MM.1S (cell line): Measurements from ENCODE around the gene PFKFB4.

Experiments used
- DNase-seq: peaks from one replicate; pipeline ENCODE4 v3.0.0-alpha.2; 2015
- H2AFZ ChIP-seq: fragments of 300-600 bp; sonication (generic); 2 replicates; pipeline ENCODE4 v1.6.0; 2016; ENCODE audit warnings: antibody characterized with exemption, low read length
- H3F3A ChIP-seq: fragments of 300-600 bp; sonication (generic); 2 replicates; pipeline ENCODE4 v1.6.1; 2016; ENCODE audit warnings: mild to moderate bottlenecking, antibody characterized with exemption, low read length, moderate library complexity, mixed read lengths; ENCODE audit not compliant: insufficient read depth
- H3K27ac ChIP-seq: fragments of 300-600 bp; sonication (generic); 2 replicates; pipeline ENCODE4 v1.5.1; 2016; ENCODE audit warnings: mild to moderate bottlenecking, low read length
- H3K27me3 ChIP-seq: fragments of 300-600 bp; sonication (generic); replicated peaks from 2 replicates; pipeline ENCODE4 v1.6.0; 2016; ENCODE audit warnings: low read length; ENCODE audit not compliant: insufficient read depth
- H3K36me3 ChIP-seq: fragments of 300-600 bp; sonication (generic); replicated peaks from 2 replicates; pipeline ENCODE4 v1.6.1; 2016; ENCODE audit warnings: mild to moderate bottlenecking, low read length, mixed read lengths; ENCODE audit not compliant: insufficient read depth
- H3K4me1 ChIP-seq: fragments of 300-600 bp; sonication (generic); 2 replicates; pipeline ENCODE4 v1.6.1; 2016; ENCODE audit warnings: low read length, mixed read lengths
- H3K4me2 ChIP-seq: fragments of 300-600 bp; sonication (generic); 2 replicates; pipeline ENCODE4 v1.6.0; 2016; ENCODE audit warnings: low read depth, low read length
- H3K4me3 ChIP-seq: fragments of 300-600 bp; sonication (generic); 2 replicates; pipeline ENCODE4 v1.5.1; 2016; ENCODE audit warnings: low read length, mixed read lengths
- H3K79me2 ChIP-seq: fragments of 300-600 bp; sonication (generic); 2 replicates; pipeline ENCODE4 v1.6.1; 2016; ENCODE audit warnings: mixed run types, low read length, mixed read lengths
- H3K9ac ChIP-seq: fragments of 300-600 bp; sonication (generic); 2 replicates; pipeline ENCODE4 v1.6.1; 2016; ENCODE audit warnings: low read length, mixed read lengths
- H3K9me2 ChIP-seq: fragments of 300-600 bp; sonication (generic); replicated peaks from 2 replicates; pipeline ENCODE4 v1.6.1; 2016; ENCODE audit warnings: mild to moderate bottlenecking, low read length, mixed read lengths; ENCODE audit not compliant: insufficient read depth
- H3K9me3 ChIP-seq: fragments of 300-600 bp; sonication (generic); replicated peaks from 2 replicates; pipeline ENCODE4 v1.6.1; 2016; ENCODE audit warnings: mild to moderate bottlenecking, low read length, mixed read lengths; ENCODE audit not compliant: insufficient read depth
- H4K20me1 ChIP-seq: fragments of 300-600 bp; sonication (generic); 2 replicates; pipeline ENCODE4 v1.6.1; 2016; ENCODE audit warnings: mild to moderate bottlenecking, low read length, moderate library complexity, mixed read lengths; ENCODE audit not compliant: insufficient read depth
- CTCF ChIP-seq: fragments of 300-600 bp; sonication (generic); IDR thresholded peaks from 2 replicates; pipeline ENCODE4 v1.5.1; 2016; ENCODE audit warnings: antibody characterized with exemption, low read length, mixed read lengths
- EZH2 ChIP-seq: fragments of 300-600 bp; sonication (generic); optimal IDR thresholded peaks from 2 replicates; pipeline ENCODE3; 2017; ENCODE audit warnings: low read depth, mild to moderate bottlenecking, antibody characterized with exemption, low read length, mixed read lengths
- EZH2phosphoT487 ChIP-seq: fragments of 300-600 bp; sonication (generic); IDR thresholded peaks from 2 replicates; pipeline ENCODE4 v1.6.1; 2018; ENCODE audit warnings: antibody characterized with exemption, low read length

PFKFB4 gene

GRCh38 chr3:48558493-48559134, 2.0 kb upstream of the PFKFB4 start:
- Histone ChIP-seq H3K9me2 (no peaks in the 10 kb centered on the region), H3K4me1 (peaks cover 11% of the 10 kb centered on the region), H3K36me3 (no peaks in the 10 kb centered on the region), H3K9ac (no peak overlapping the region), H3K9me3 (no peaks in the 10 kb centered on the region), H3K27ac (no peak overlapping the region), H2AFZ (no peak overlapping the region), H3K27me3 (peaks cover 19% of the 10 kb centered on the region), H3F3A (peaks cover 9% of the 10 kb centered on the region), H3K4me2 (no peak overlapping the region), H3K79me2 (no peaks in the 10 kb centered on the region), H4K20me1 (no peaks in the 10 kb centered on the region), H3K4me3 (no peak overlapping the region)
- TF ChIP-seq EZH2phosphoT487 (no peak), EZH2 (no peak), CTCF (no peak)
- DNase-seq, result no peak

GRCh38 chr3:48555949-48556795, 431 bp downstream of the PFKFB4 start:
- Histone ChIP-seq H2AFZ (peak overlapping the region; percentile 77), H3K27ac (no peak overlapping the region), H3K4me1 (peaks cover 11% of the 10 kb centered on the region), H3K9me2 (no peaks in the 10 kb centered on the region), H3K9ac (peak overlapping the region; percentile 49; the same call in 1 of the 2 replicates), H4K20me1 (no peaks in the 10 kb centered on the region), H3K9me3 (no peaks in the 10 kb centered on the region), H3K4me3 (peak overlapping the region; percentile 67), H3K4me2 (peak overlapping the region; percentile 78), H3K27me3 (no peaks in the 10 kb centered on the region), H3K79me2 (no peaks in the 10 kb centered on the region), H3K36me3 (no peaks in the 10 kb centered on the region), H3F3A (peaks cover 9% of the 10 kb centered on the region)
- DNase-seq, result no peak
- TF ChIP-seq EZH2, result no peak
- TF ChIP-seq CTCF, result no peak
- no peak for TF ChIP-seq EZH2phosphoT487

- H4K20me1 ChIP-seq, result no peaks in the 10 kb centered on the region
- H3K9ac ChIP-seq, result no peak overlapping the region
- peaks cover 9% of the 10 kb centered on the region for H3K4me1 ChIP-seq
- H3K27me3 ChIP-seq, result no peaks in the 10 kb centered on the region
- no peaks in the 10 kb centered on the region for H3K9me3 ChIP-seq
- TF ChIP-seq CTCF (no peak), EZH2phosphoT487 (no peak), EZH2 (no peak)
- peaks cover 9% of the 10 kb centered on the region for H3F3A ChIP-seq
- no peak overlapping the region for H3K27ac ChIP-seq
- peak overlapping the region; percentile 78; the same call in 1 of the 2 replicates for H3K4me2 ChIP-seq
- H3K9me2 ChIP-seq, result no peaks in the 10 kb centered on the region
- no peak overlapping the region for H2AFZ ChIP-seq
- no peaks in the 10 kb centered on the region for H3K36me3 ChIP-seq
- peak overlapping the region; percentile 67; the same call in 1 of the 2 replicates for H3K4me3 ChIP-seq
- no peaks in the 10 kb centered on the region for H3K79me2 ChIP-seq
- DNase-seq, result no peak
Observed at GRCh38 chr3:48555231-48555948, 1.2 kb downstream of the PFKFB4 start.
